ENCODE results near the gene SEMA5A.

DNA sequence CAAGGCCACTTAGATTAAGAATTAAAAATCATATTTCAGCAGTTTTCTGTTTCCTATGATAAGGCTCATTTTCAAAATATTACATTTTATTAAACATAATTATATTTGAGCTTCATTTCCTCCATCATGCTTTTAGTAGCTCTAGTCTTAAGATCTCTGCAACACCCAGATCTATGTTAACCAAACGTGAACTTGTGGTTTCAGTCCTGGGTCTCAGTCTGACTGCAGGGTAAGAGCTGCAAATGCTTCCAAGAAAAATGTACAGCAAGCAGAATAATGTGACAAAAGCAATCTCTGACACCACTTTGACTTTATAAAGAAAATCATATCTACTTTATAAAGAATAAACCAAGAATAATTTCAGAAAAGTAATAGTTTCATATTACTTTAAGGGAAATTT, 512.4 kb downstream of the SEMA5A start:
- no peak for TF ChIP-seq SIN3A (IDR thresholded peaks at IDR 0.05; ENCODE audit: borderline replicate concordance, insufficient read depth, low read length)
- no peak for TF ChIP-seq POLR2AphosphoS5 (IDR thresholded peaks at IDR 0.05; ENCODE audit: low read depth, low read length)
- no peak for TF ChIP-seq TAF1 (IDR thresholded peaks at IDR 0.05; ENCODE audit: borderline replicate concordance, insufficient read depth, low read length)
